HUDEP-2 (cell line): ENCODE measurements around the gene ANKRD52.
"Not testable (repeated sequence)": the region's sequence is repeated elsewhere in the genome, so short reads cannot be mapped to it uniquely, and the experiment has no call there.

Source experiments
- DNase-seq, 76 experiments: peaks; one replicate each; lab custom pipeline; 2025; ENCODE audit not compliant: unreplicated experiment in 76 of 76; lab: John Stamatoyannopoulos, UW

The ANKRD52 gene

DNA sequence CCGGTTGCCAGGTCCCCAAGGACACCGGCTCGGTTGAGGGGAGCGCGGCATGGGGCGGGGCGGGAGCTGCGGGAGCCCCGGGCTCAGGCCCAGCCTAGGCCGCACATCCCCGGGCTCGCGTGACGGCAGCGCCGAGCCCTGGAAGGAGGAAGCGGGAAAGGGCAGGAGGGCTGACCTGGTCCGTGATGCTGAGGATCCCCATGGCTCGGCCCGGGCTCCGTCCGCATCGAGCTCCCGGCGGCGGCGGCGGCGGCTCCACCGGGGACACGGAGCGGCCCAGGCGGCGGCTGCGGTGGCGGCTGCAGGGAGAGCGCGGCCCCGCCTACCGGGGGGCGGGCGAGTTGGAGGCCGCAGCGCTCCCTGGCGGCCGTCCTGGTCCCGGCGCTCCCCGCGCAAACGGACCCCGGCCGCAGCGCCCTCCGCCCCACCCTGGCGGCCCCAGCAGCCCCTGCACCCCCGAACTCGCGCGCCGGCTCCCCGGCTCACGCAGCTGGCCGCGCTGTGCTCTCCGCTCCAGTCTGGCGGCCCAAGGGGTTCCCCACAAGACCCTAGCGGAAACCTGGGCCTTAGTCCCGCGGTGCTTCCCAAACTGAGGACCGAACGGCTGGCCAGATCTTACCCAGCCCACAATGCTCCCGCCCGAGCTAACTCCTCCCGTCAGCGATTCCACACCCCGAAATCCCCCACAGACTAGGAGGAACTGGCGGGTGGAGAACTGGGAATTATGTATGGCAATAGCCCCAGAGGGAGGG is at the start of gene ANKRD52:
Gene ANKRD52 (minus strand): TSS at position 317 of the 752 bp plus-strand sequence. CDS start 115 bp downstream, at position 202.
- DNase-seq: peak in 56 of 76 experiments; percentile 5 to 83 (median 54)

DNA sequence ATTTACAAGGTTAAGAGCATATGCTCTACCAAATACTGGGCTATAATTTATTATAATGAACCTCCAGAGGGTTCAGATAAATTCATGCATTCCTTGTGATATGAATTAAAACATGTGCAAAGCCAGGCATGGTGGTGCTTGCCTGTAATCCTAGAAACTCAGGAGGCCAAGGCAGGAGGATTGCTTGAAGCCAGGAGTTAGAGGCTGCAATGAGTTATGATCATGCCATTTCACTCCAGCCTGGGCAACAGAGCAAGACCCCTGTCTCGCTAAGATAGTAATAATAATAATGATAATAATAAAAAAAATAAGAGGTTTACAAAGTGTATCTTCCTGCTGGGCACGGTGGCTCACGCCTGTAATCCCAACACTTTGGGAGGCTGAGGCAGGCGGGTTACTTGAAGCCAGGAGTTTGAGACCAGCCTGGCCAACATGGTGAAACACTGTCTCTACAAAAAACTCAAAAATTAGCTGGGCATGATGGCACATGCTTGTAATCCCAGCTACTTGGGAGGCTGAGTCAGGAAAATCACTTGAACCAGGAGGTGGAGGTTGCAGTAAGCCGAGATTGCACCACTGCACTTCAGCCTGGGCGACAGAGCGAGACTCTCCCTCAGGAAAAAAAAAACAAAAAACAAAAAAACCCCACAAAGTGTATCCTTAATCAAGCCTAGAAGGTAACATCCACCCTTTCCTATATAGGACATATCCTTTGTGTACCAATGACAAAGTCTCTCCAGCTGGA is 49.2 kb upstream of the ANKRD52 start:
- no peak for DNase-seq

GRCh38 chr12:56304872-56305590 is 46.8 kb upstream of the ANKRD52 start:
- DNase-seq: no peak

DNA sequence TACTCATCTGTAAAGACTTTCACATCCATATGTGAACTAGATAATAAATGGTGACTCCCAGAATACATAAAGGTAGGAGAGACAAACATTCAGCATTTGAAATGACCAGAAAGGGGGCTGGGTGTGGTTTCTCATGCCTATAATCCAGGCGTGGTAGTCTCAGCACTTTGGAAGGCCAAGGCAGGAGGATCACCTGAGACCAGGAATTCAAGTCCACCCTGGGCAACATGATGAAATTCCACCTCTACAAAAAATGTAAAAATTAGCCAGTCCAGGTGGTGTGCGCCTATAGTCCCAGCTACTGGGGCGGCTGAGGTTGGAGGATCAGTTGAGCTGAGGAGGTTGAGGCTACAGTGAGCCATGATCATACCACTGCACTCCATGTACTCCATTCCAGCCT is 46.1 kb upstream of the ANKRD52 start:
- no peak for DNase-seq

DNA sequence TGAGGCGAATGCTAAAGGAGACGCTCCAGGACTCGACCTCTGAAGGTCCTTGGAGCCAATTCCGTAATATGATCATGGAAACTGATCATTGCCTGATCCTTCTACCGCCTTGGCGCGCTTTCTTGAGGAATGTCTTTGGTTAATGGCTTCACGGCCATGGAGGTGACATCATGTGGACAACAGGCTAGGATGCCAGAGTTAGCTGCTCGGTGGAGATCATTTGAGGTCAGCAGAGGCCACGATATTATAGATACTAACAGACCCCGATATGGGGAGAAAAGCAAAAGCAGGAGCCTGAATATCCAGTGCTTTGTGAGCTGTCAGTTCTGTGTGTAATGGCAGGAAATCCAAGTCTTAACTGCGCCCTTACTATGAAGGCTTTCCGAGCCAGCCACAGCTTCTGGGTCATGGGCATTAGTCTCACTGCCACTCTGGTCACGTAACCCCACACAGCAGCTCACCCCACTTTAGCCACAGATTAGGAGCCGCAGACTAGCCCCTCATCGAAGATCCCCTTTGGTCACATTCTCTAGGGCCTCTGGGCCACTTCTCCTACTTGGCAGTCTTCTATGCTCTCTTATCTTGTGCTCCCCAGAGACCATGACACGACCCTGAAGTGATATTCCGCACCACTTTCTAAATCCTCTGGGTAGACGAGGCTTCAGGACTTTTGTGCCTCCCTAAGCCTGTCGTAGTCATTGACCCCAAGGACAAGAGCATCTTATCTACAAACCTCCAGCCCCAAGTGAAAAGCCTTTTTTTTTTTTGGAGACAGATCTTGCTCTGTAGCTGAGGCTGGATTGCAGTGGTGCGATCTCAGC is 42.7 kb upstream of the ANKRD52 start:
- peak in 35 of 76 experiments; percentile 4 to 79 (median 36) for DNase-seq

- DNase-seq: peak; percentile 51 to 99 (median 97)
These were observed 41.9 kb upstream of the ANKRD52 start, which contains the start of gene CS for GRCh38 chr12:56299853-56300643. Gene CS, minus strand, starts transcription at chr12:56300330. Its CDS starts 129 bp downstream, at chr12:56300201.

DNA sequence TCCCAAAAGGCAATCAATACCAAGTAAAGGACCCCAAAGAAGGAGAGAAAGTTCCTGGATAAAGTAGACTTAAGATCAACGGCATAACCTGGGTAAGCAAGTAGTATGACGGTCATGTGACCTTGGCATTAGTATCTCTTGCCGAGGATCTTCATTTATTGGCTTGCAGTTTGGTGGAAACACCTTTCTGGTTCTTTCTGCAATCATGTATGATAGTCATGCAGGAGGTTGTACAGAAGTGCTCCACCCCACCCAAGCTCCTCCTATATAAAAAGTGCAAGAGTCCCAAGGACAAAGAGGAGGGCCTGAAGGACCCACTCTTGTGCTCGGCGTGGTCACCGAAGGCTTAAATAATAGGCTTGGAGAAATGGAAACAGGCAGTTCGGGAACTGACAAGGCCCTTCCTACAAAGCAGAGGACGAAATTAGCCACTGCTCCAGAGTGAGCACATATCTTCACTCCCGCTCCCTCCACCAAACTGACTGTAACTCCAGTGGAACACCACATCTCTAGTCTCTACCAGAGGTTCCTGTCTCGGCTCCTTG is 41.2 kb upstream of the ANKRD52 start:
- peak in 54 of 76 experiments; percentile 8 to 70 (median 30) for DNase-seq

DNA sequence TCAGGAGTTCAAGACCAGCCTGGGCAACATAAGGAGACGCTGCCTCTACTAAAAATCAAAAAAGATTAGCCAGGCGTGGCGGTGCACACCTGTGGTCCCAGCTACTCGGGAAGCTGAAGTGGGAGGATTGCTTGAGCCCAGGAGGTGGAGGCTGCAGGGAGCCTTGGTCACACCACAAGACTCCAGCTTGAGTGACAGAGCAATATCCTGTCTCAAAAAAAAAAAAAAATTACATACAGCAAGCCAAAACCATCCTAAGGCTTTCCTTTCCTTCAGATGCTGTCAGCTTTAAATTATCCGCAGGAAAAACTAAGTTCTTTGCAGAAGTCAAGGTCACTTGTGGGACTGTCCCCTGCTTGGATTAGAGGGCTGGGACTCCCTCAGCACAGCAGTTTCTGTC is 40.6 kb upstream of the ANKRD52 start:
- DNase-seq: no peak

DNA sequence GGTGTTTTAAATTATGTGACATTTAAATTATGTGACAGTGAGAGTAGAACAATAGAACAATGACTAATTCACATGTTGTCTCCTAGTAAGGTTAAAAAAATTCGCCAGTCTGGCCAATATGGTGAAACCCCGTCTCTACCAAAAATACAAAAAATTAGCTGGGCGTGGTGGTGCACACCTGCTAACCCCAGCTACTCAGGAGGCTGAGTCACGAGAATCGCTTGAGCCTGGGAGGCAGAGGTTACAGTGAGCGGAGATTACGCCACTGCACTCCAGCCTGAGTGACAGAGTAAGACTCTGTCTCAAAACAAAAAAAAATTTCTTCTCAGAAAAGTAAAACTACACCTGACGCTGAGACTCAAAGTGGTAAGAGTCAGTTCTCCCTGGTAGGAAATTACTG is 39.2 kb upstream of the ANKRD52 start:
- DNase-seq: no peak

DNA sequence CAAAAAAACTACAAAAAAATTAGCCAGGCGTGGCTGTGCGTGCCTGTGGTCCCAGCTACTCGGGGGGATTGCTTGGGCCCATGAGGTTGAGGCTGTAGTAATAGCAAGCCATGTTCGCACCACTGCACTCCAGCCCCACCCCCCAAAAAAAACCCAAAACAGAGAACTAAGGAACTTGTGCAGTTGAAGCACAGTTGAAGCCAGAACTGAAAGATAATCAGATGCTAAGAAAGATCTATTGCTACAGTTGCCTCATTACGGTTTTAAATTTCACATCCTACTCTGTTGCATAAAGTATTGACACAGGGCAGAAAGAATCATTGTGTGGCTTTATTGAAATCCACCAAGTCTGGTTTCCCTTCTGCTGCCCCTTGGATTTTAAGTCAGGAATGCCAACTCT is 38.1 kb upstream of the ANKRD52 start:
- no peak for DNase-seq

- DNase-seq: no peak
These were observed 35.6 kb upstream of the ANKRD52 start for GRCh38 chr12:56293795-56294194.

DNA sequence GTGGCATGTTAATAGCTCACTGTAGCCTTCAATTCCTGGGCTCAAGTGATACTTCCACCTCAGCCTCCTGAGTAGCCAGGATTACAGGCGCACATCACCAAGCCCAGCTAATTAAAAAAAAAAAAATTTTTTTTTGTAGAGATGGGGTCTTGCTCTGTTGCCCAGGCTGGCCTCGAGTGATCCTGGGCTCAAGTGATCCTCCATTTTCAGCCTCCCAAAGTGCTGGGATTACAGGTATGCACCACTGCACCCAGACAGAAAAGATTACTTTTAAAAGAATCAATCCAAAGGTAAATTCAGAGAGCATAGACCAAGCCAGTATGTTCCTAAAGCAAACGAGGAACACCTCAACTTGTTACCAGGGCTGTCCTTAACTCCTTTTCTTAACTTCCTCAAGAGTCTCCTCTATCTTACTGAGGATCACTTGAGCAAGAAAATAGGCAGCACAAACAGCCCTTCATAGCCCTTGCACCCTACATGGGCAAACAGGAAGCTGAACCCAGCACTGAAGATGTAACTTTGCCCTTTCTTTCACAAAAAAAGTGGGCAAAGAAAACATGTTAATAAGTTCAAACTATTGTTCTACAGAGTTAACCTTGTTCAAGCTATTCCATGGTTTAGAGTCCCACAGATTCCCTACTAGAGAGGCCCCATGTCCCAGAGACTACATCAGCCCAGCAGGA is 30.7 kb upstream of the ANKRD52 start:
- no peak for DNase-seq

GRCh38 chr12:56286044-56286830 is 28.1 kb upstream of the ANKRD52 start:
- no peak for DNase-seq

DNA sequence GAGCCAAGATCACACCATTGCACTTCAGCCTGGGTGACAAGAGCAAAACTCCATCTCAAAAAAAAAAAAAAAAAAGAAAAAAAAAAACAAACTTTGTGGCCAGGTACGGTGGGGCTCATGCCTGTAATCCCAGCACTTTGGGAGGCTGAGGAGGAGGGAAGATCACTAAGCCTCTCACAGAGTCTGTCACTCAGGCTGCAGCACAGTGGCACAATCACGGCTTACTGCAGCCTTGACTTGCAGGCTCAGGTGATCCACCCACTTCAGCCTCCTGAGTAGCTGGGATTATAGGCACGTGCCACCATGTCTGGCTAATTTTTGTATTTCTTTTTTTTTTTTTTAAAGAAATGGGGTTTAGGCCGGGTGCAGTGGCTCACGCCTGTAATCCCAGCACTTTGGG is 26.1 kb upstream of the ANKRD52 start:
- DNase-seq: not testable (repeated sequence)

DNA sequence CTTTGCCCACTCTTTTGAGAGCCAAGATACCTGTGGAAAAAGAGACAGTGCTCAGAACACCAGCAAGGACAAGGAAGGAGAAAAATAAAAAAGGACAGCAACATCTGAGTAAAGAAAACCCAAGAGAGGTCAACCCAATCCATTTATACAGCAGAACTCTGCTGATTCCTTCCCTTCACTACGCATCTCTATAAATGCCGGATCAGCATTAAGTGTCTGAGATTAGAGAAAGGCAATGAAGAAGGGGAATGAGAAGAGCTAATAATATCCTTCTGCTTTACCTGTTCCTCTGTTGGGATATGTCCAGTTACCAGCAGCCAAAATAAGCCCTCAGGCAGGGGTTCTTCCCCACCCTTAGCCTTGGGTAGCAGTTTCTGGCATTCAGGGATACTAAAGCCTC is 24.4 kb upstream of the ANKRD52 start:
- DNase-seq: no peak

GRCh38 chr12:56282030-56282429 is 23.8 kb upstream of the ANKRD52 start:
- DNase-seq: no peak

DNA sequence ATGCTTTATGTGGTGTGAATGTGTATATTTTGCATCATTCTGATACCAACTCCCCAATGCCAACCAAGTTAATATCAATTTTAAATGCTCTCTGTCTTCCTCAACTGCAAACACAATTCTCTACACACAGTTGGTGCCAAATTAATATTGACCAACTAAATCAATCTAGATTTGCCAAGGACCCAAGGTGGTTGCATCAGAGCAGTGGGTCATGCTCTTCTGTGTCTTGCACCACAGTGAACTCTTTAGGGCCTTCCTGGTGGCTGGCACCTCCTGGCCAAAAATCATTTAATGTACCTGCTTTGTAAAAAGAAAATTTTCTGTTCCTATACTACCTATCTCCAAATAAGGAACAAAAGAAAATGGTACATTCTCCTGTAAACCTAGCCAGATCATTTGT is 22.7 kb upstream of the ANKRD52 start:
- DNase-seq: no peak

GRCh38 chr12:56278905-56279304 is 20.7 kb upstream of the ANKRD52 start:
- DNase-seq: no peak
